GM19025 (cell line): ENCODE results near the gene PRLR.

Experiments used
- ATAC-seq: cut with Tn5 transposase; IDR thresholded peaks from one replicate; pipeline ENCODE4 v1.9.1; 2021; ENCODE audit warnings: mild to moderate bottlenecking, low read depth, moderate library complexity; ENCODE audit not compliant: unreplicated experiment

Gene PRLR

GRCh38 chr5:35010676-35011075, 219.6 kb downstream of the PRLR start:
- ATAC-seq = no peak

- ATAC-seq = no peak
Observed at GRCh38 chr5:35009657-35010056, 220.6 kb downstream of the PRLR start.

GRCh38 chr5:35009019-35009418, 221.3 kb downstream of the PRLR start:
- no peak for ATAC-seq

- no peak for ATAC-seq
Observed at GRCh38 chr5:35004771-35005170, 225.5 kb downstream of the PRLR start.

GRCh38 chr5:35004200-35004599, 226.1 kb downstream of the PRLR start:
- ATAC-seq = no peak

- peak; percentile 72 for ATAC-seq
Observed at GRCh38 chr5:35003018-35003957, 227.0 kb downstream of the PRLR start.

- no peak for ATAC-seq
Observed at GRCh38 chr5:35002459-35002858, 227.8 kb downstream of the PRLR start.

- ATAC-seq = no peak
Observed at GRCh38 chr5:35001842-35002241, 228.4 kb downstream of the PRLR start.
